GM12891 (cell line): ENCODE data around the gene MBD3.

Experiments
- DNase-seq: peaks from one replicate; pipeline ENCODE4 v3.0.0; 2011; ENCODE audit warnings: low spot score; ENCODE audit not compliant: insufficient read length
- FAIRE-seq: peaks from 2 replicates; lab custom pipeline; 2011; peaks lifted over from hg19 to GRCh38; lab: Jason Lieb, UNC
- PAX5 ChIP-seq: IDR thresholded peaks from 2 replicates; pipeline ENCODE4 v1.6.1; 2011; ENCODE audit warnings: low read length, moderate library complexity, mild to moderate bottlenecking; ENCODE audit not compliant: insufficient read depth, severe bottlenecking
- POLR2A ChIP-seq: IDR thresholded peaks from 2 replicates; pipeline ENCODE4 v1.6.1; 2011; ENCODE audit warnings: low read depth, low read length, control low read depth
- POLR2AphosphoS5 ChIP-seq: IDR thresholded peaks from 2 replicates; pipeline ENCODE4 v1.6.1; 2011; ENCODE audit warnings: low read depth, low read length, control low read depth
- POU2F2 ChIP-seq: IDR thresholded peaks from 2 replicates; pipeline ENCODE4 v1.6.1; 2011; ENCODE audit warnings: low read depth, mild to moderate bottlenecking, control low read depth, low read length, moderate library complexity
- SPI1 ChIP-seq: IDR thresholded peaks from 2 replicates; pipeline ENCODE4 v1.6.1; 2011; ENCODE audit warnings: low read depth, low read length, control low read depth
- TAF1 ChIP-seq: IDR thresholded peaks from 2 replicates; pipeline ENCODE4 v1.6.1; 2011; ENCODE audit warnings: low read depth, low read length, control low read depth

Gene MBD3

GRCh38 chr19:1630012-1630411, 37.3 kb upstream of the MBD3 start:
- no peak for FAIRE-seq
- DNase-seq, result no peak
- TF ChIP-seq POU2F2 (no peak), POLR2A (no peak), PAX5 (no peak), TAF1 (no peak), POLR2AphosphoS5 (no peak), SPI1 (no peak)

- TF ChIP-seq POLR2A (no peak), POU2F2 (no peak), SPI1 (no peak), TAF1 (no peak), POLR2AphosphoS5 (no peak), PAX5 (no peak)
Observed at GRCh38 chr19:1629256-1629808, 36.7 kb upstream of the MBD3 start.

GRCh38 chr19:1627194-1627593, 34.5 kb upstream of the MBD3 start:
- DNase-seq (no peak), FAIRE-seq (no peak)
- no peak for TF ChIP-seq POLR2AphosphoS5
- TF ChIP-seq POLR2A, result no peak
- no peak for TF ChIP-seq POU2F2
- TF ChIP-seq PAX5, result no peak
- TF ChIP-seq TAF1, result no peak
- no peak for TF ChIP-seq SPI1

More at GRCh38 chr19:1629256-1629808, 36.7 kb upstream of the MBD3 start:
- DNase-seq (no peak), FAIRE-seq (no peak)

- DNase-seq, result no peak
- no peak for FAIRE-seq
- no peak for TF ChIP-seq SPI1
- TF ChIP-seq TAF1, result no peak
- TF ChIP-seq POLR2A, result no peak
- TF ChIP-seq POU2F2, result no peak
- TF ChIP-seq POLR2AphosphoS5, result no peak
- TF ChIP-seq PAX5, result no peak
Observed at GRCh38 chr19:1626417-1627010, 33.8 kb upstream of the MBD3 start.

GRCh38 chr19:1624458-1624857, 31.8 kb upstream of the MBD3 start:
- TF ChIP-seq TAF1, result no peak
- no peak for TF ChIP-seq PAX5
- no peak for TF ChIP-seq POU2F2
- no peak for TF ChIP-seq SPI1
- TF ChIP-seq POLR2AphosphoS5, result no peak
- no peak for TF ChIP-seq POLR2A
- FAIRE-seq (no peak), DNase-seq (peak; percentile 77)

- DNase-seq, result no peak
Observed at GRCh38 chr19:1622541-1622940, 29.9 kb upstream of the MBD3 start.

GRCh38 chr19:1622007-1622406, 29.3 kb upstream of the MBD3 start:
- no peak for DNase-seq
- no peak for TF ChIP-seq POLR2A
- no peak for TF ChIP-seq TAF1
- no peak for TF ChIP-seq POLR2AphosphoS5
- TF ChIP-seq SPI1, result no peak
- no peak for TF ChIP-seq POU2F2
- no peak for FAIRE-seq

More at GRCh38 chr19:1622541-1622940, 29.9 kb upstream of the MBD3 start:
- TF ChIP-seq POU2F2 (no peak), TAF1 (no peak), PAX5 (no peak), POLR2A (no peak), POLR2AphosphoS5 (no peak)
- FAIRE-seq, result no peak

GRCh38 chr19:1621574-1621973, 28.9 kb upstream of the MBD3 start:
- FAIRE-seq (no peak), DNase-seq (no peak)
- TF ChIP-seq TAF1 (no peak), SPI1 (no peak), POLR2AphosphoS5 (no peak), POLR2A (no peak), POU2F2 (no peak), PAX5 (no peak)

GRCh38 chr19:1621021-1621420, 28.4 kb upstream of the MBD3 start:
- TF ChIP-seq POU2F2 (no peak), POLR2A (no peak), POLR2AphosphoS5 (no peak), TAF1 (no peak), SPI1 (no peak), PAX5 (no peak)
- no peak for FAIRE-seq
- no peak for DNase-seq

GRCh38 chr19:1620502-1620901, 27.8 kb upstream of the MBD3 start:
- DNase-seq, result no peak
- FAIRE-seq, result no peak
- TF ChIP-seq POLR2A (0 out of 2 replicates have a peak, but pooled peaks have one; percentile 15), POLR2AphosphoS5 (no peak)

GRCh38 chr19:1619703-1620102, 27.0 kb upstream of the MBD3 start:
- no peak for FAIRE-seq
- DNase-seq, result no peak
- TF ChIP-seq POLR2A (no peak), POU2F2 (no peak), SPI1 (no peak), POLR2AphosphoS5 (no peak), PAX5 (no peak), TAF1 (no peak)
